T-helper 1 cell treated with Interleukin-12 subunit alpha and Interleukin-12 subunit beta and Interleukin-4 antibody, amounts not matched to agents 30 ng/mL and 1 ng/mL, for 36 hours (primary cell): ENCODE measurements around the gene COPG2. TPM values are rescaled to one million over a fixed set of nuclear protein-coding genes. Genes with fewer than 3 reads are reported as not detected.
"Not testable (repeated sequence)": the region's sequence is repeated elsewhere in the genome, so short reads cannot be mapped to it uniquely, and the experiment has no call there.

Experiments
- intact Hi-C: fragments of 100-400 bp; cut with micrococcal nuclease; formaldehyde crosslinking; loops from one replicate; pipeline ENCODE4 v1.15.1; 2024
- total RNA-seq: library from RNA; stranded (reverse); gene quantifications from 2 replicates; pipeline ENCODE4 v1.2.3, GENCODE V29; 2022

Gene COPG2
- total RNA-seq, 1 donor from 2014 or later: 6.7 TPM

GRCh38 chr7:130570144-130570543, 98.4 kb downstream of the COPG2 start:
- intact Hi-C loops: not testable (repeated sequence)

GRCh38 chr7:130566898-130567280, 101.7 kb downstream of the COPG2 start:
- intact Hi-C loops: no loop called here

GRCh38 chr7:130566168-130566897, 102.2 kb downstream of the COPG2 start:
- intact Hi-C loops: no loop called here

- intact Hi-C loops: loop anchor here (1.0 to 2.0 kb wide), 2 partner anchors 319 to 498 kb away; no protein-coding TSS in a partner anchor
These were observed 107.6 kb downstream of the COPG2 start for GRCh38 chr7:130560972-130561371.

GRCh38 chr7:130559184-130559583, 109.4 kb downstream of the COPG2 start:
- intact Hi-C loops: no loop called here

GRCh38 chr7:130554481-130554880, 114.1 kb downstream of the COPG2 start:
- intact Hi-C loops: no loop called here

GRCh38 chr7:130553398-130554029, 115.0 kb downstream of the COPG2 start:
- intact Hi-C loops: no loop called here

GRCh38 chr7:130544356-130544755, 124.2 kb downstream of the COPG2 start:
- intact Hi-C loops: no loop called here

GRCh38 chr7:130543487-130544010, 125.0 kb downstream of the COPG2 start:
- intact Hi-C loops: no loop called here

GRCh38 chr7:130542297-130542696, 126.3 kb downstream of the COPG2 start:
- intact Hi-C loops: not testable (repeated sequence)

GRCh38 chr7:130541287-130541686, 127.3 kb downstream of the COPG2 start:
- intact Hi-C loops: not testable (repeated sequence)

GRCh38 chr7:130537894-130538293, 130.7 kb downstream of the COPG2 start:
- intact Hi-C loops: not testable (repeated sequence)

GRCh38 chr7:130529417-130529816, 139.1 kb downstream of the COPG2 start:
- intact Hi-C loops: no loop called here

GRCh38 chr7:130527752-130528355, 140.7 kb downstream of the COPG2 start:
- intact Hi-C loops: not testable (repeated sequence)

GRCh38 chr7:130524628-130525027, 143.9 kb downstream of the COPG2 start:
- intact Hi-C loops: no loop called here

- intact Hi-C loops: not testable (repeated sequence)
These were observed 144.9 kb downstream of the COPG2 start for GRCh38 chr7:130523519-130524125.

GRCh38 chr7:130521258-130521951, 147.1 kb downstream of the COPG2 start:
- intact Hi-C loops: no loop called here

GRCh38 chr7:130515315-130516040, 153.1 kb downstream of the COPG2 start:
- intact Hi-C loops: no loop called here

- intact Hi-C loops: no loop called here
These were observed 155.1 kb downstream of the COPG2 start for GRCh38 chr7:130513447-130513846.

- intact Hi-C loops: not testable (repeated sequence)
These were observed 156.5 kb downstream of the COPG2 start for GRCh38 chr7:130512038-130512437.
